IMR-90 (cell line): ENCODE results near the gene ZSCAN30. TPM values are rescaled to one million over a fixed set of nuclear protein-coding genes. Genes with fewer than 3 reads are reported as not detected.
A peak's percentile ranks its signal among the peaks of the same experiment; 100 is the strongest.

Experiments used
- ATAC-seq: fragments of 200-7000 bp; cut with Tn5 transposase; 2 replicates; pipeline ENCODE4 v1.9.1; 2020; ENCODE audit warnings: low read depth, mild to moderate bottlenecking, moderate library complexity
- BruUV-seq: library from RNA; stranded (reverse); fragments of 400-500 nt; replicated peaks from 2 replicates; lab custom pipeline; 2021; lab: Mats Ljungman, UMichigan
- CTCF ChIA-PET: fragments of 300-600 bp; formaldehyde crosslinking; extraction: SDS; loops from one replicate; lab custom pipeline; 2021; ENCODE audit warnings: antibody characterized with exemption; lab: Yijun Ruan, JAX
- POLR2A ChIA-PET: fragments of 300-600 bp; sonication (Branson Sonifier 250); formaldehyde crosslinking; loops from one replicate; lab custom pipeline; 2022; ENCODE audit warnings: antibody characterized with exemption; ENCODE audit not compliant: unreplicated experiment; lab: Charles Lee
- DNase-seq: peaks from one replicate; pipeline ENCODE4 v3.0.0; 2013
- H2AFZ ChIP-seq: replicated peaks from 2 replicates; pipeline ENCODE3; 2013; ENCODE audit warnings: low read length, mild to moderate bottlenecking; ENCODE audit not compliant: poor library complexity
- H2AK5ac ChIP-seq: 2 replicates; pipeline ENCODE4 v1.6.1; 2013; ENCODE audit warnings: low read depth, low read length, inconsistent platforms
- H2AK9ac ChIP-seq: replicated peaks from 2 replicates; pipeline ENCODE3; 2013; ENCODE audit warnings: mild to moderate bottlenecking, low read depth, low read length, moderate library complexity; ENCODE audit not compliant: poor library complexity
- H2BK120ac ChIP-seq: 2 replicates; pipeline ENCODE4 v1.6.1; 2013; ENCODE audit warnings: low read depth, low read length, inconsistent platforms
- H2BK15ac ChIP-seq: 3 replicates; pipeline ENCODE4 v1.6.1; 2013; ENCODE audit warnings: low read depth, low read length, inconsistent platforms
- H2BK20ac ChIP-seq: 2 replicates; pipeline ENCODE4 v1.6.1; 2013; ENCODE audit warnings: low read depth, mild to moderate bottlenecking, inconsistent platforms, low read length, moderate library complexity
- H2BK5ac ChIP-seq: 2 replicates; pipeline ENCODE4 v1.6.1; 2013; ENCODE audit warnings: mild to moderate bottlenecking, low read depth, low read length, inconsistent platforms; ENCODE audit not compliant: poor library complexity, severe bottlenecking
- H3K14ac ChIP-seq: replicated peaks from 2 replicates; pipeline ENCODE4 v1.6.1; 2013; ENCODE audit warnings: low read depth, low read length, inconsistent platforms
- H3K18ac ChIP-seq: 2 replicates; pipeline ENCODE4 v1.6.1; 2013; ENCODE audit warnings: low read depth, low read length, control low read depth
- H3K23ac ChIP-seq: 2 replicates; pipeline ENCODE4 v1.6.1; 2013; ENCODE audit warnings: low read depth, low read length, inconsistent platforms
- H3K27ac ChIP-seq: 2 replicates; pipeline ENCODE4 v1.5.1; 2013; ENCODE audit warnings: mild to moderate bottlenecking, control low read depth, low read length; ENCODE audit not compliant: insufficient read depth
- H3K27me3 ChIP-seq: 2 replicates; pipeline ENCODE4 v1.6.1; 2013; ENCODE audit warnings: low read length; ENCODE audit not compliant: control insufficient read depth, insufficient read depth
- H3K36me3 ChIP-seq: 2 replicates; pipeline ENCODE4 v1.6.1; 2013; ENCODE audit warnings: low read length, mixed read lengths; ENCODE audit not compliant: control insufficient read depth, insufficient read depth
- H3K4ac ChIP-seq: 2 replicates; pipeline ENCODE4 v1.6.1; 2013; ENCODE audit warnings: low read depth, low read length, inconsistent platforms
- H3K4me1 ChIP-seq: 2 replicates; pipeline ENCODE4 v1.6.1; 2013; ENCODE audit warnings: low read length, mixed read lengths; ENCODE audit not compliant: control insufficient read depth, insufficient read depth
- H3K4me2 ChIP-seq: 2 replicates; pipeline ENCODE4 v1.6.1; 2013; ENCODE audit warnings: low read depth, mild to moderate bottlenecking, control low read depth, low read length, moderate library complexity
- H3K4me3 ChIP-seq: 2 replicates; pipeline ENCODE4 v1.5.1; 2013; ENCODE audit warnings: low read depth, mild to moderate bottlenecking, control low read depth, low read length, moderate library complexity; ENCODE audit not compliant: insufficient read depth
- H3K56ac ChIP-seq: 2 replicates; pipeline ENCODE4 v1.6.1; 2013; ENCODE audit warnings: low read length, inconsistent platforms; ENCODE audit not compliant: insufficient read depth; ENCODE audit errors: extremely low read depth
- H3K79me1 ChIP-seq, 2 experiments: 2 replicates each; pipeline ENCODE4 v1.6.1; 2013; ENCODE audit warnings: low read length in 2 of 2, inconsistent platforms in 1 of 2, low read depth in 1 of 2
- H3K9ac ChIP-seq: 2 replicates; pipeline ENCODE4 v1.6.1; 2013; ENCODE audit warnings: low read depth, low read length, control low read depth
- H3K9me1 ChIP-seq: 2 replicates; pipeline ENCODE4 v1.6.1; 2013; ENCODE audit warnings: low read length, inconsistent platforms; ENCODE audit not compliant: insufficient read depth
- H3K9me3 ChIP-seq: 2 replicates; pipeline ENCODE4 v1.6.1; 2013; ENCODE audit warnings: low read length; ENCODE audit not compliant: control insufficient read depth, insufficient read depth
- H4K20me1 ChIP-seq: 2 replicates; pipeline ENCODE4 v1.6.1; 2013; ENCODE audit warnings: low read length, inconsistent platforms; ENCODE audit not compliant: insufficient read depth
- H4K5ac ChIP-seq: 2 replicates; pipeline ENCODE4 v1.6.1; 2013; ENCODE audit warnings: mild to moderate bottlenecking, low read depth, low read length, control low read depth
- H4K8ac ChIP-seq, 2 experiments: 2 replicates each; pipeline ENCODE4 v1.6.1; 2013; ENCODE audit warnings: low read depth in 2 of 2, low read length in 2 of 2, control low read depth in 1 of 2, inconsistent platforms in 1 of 2
- H4K91ac ChIP-seq: 2 replicates; pipeline ENCODE4 v1.6.1; 2013; ENCODE audit warnings: low read depth, low read length, inconsistent platforms; ENCODE audit not compliant: insufficient read depth
- CTCF ChIP-seq: conservative IDR thresholded peaks from 2 replicates; pipeline ENCODE4 v1.5.1; 2012; ENCODE audit warnings: mild to moderate bottlenecking, low read depth, low read length, improper control_type of control experiment
- MAFK ChIP-seq: IDR thresholded peaks from 2 replicates; pipeline ENCODE4 v1.6.1; 2012; ENCODE audit warnings: low read depth, low read length, improper control_type of control experiment
- WGBS, 2 experiments: methylation state at CpG; one replicate each; pipeline versions ENCODE4 v1.1.5 to v1.1.7; 2013; ENCODE audit warnings: missing lambda C conversion rate in 2 of 2; ENCODE audit not compliant: insufficient read length in 1 of 2; ENCODE audit errors: extremely low coverage in 2 of 2; 5-methylcytosine and 5-hydroxymethylcytosine counted together
- dilution Hi-C: fragments of 300-500 bp; cut with HindIII; formaldehyde crosslinking; loops from one replicate; pipeline ENCODE4 v1.14.3; 2018; ENCODE audit warnings: low sequenced_read_pairs; ENCODE audit not compliant: unreplicated experiment
- in situ Hi-C: fragments of 300-500 bp; cut with MboI; formaldehyde crosslinking; loops from 3 replicates; pipeline ENCODE4 v1.14.3; 2019; ENCODE audit warnings: low sequenced_read_pairs, inconsistent platforms, mixed read lengths
- intact Hi-C: fragments of 100-400 bp; cut with micrococcal nuclease; formaldehyde crosslinking; loops from 2 replicates; pipeline ENCODE4 v1.10.0; 2022
- polyA plus RNA-seq, 3 experiments: library from polyadenylated mRNA; depleted of rRNA; stranded (reverse); fragments of >200 nt; gene quantifications; 2 replicates each; pipeline ENCODE4 v1.2.3, GENCODE V29; 2012; ENCODE audit warnings: low replicate concordance in 1 of 3
- total RNA-seq: library from RNA; depleted of rRNA; stranded (reverse); fragments of >200 nt; gene quantifications from 2 replicates; pipeline ENCODE4 v1.2.3, GENCODE V29; 2012

The ZSCAN30 gene
- total and polyA plus RNA-seq, 2 of the 4 experiments (the other 2 are of a cell fraction), result 9.9 to 17.7 TPM

GRCh38 chr18:35264409-35264808, 25.6 kb downstream of the ZSCAN30 start:
- Histone ChIP-seq H2AK9ac (no peak overlapping the region), H3K9me1 (no peaks in the 10 kb centered on the region), H2BK15ac (no peak overlapping the region), H4K20me1 (no peaks in the 10 kb centered on the region), H3K18ac (no peak overlapping the region), H3K27ac (no peak overlapping the region), H3K9ac (no peak overlapping the region), H3K56ac (no peak overlapping the region), H3K14ac (no peak overlapping the region), H3K4me2 (no peak overlapping the region), H2AFZ (no peak overlapping the region), H3K23ac (no peak overlapping the region), H4K8ac (no peak overlapping the region), H2BK5ac (no peak overlapping the region), H4K91ac (no peak overlapping the region), H3K4me3 (no peak overlapping the region), H3K9me3 (peaks cover 13% of the 10 kb centered on the region), H3K36me3 (peaks cover 27% of the 10 kb centered on the region), H2BK120ac (no peak overlapping the region), H2BK20ac (no peak overlapping the region), H3K4ac (no peak overlapping the region), H3K4me1 (no peaks in the 10 kb centered on the region), H2AK5ac (no peak overlapping the region), H3K27me3 (no peaks in the 10 kb centered on the region), H4K5ac (no peak overlapping the region), H3K79me1 (0 out of 4 replicates have a peak, but pooled peaks cover 3 to 8% of the 10 kb centered on the region in 2 experiments)
- intact Hi-C loops, result no loop called here
- DNase-seq, result no peak
- TF ChIP-seq MAFK (peak; percentile 43; the same call in 1 of the 2 replicates), CTCF (no peak)
- no TSS peak for BruUV-seq
- dilution Hi-C loops, result no loop called here
- ChIA-PET POLR2A (no interaction called here), CTCF (interaction anchor here (0.6 kb wide), 1 partner anchor 74 kb away, joined by 3 read pairs; no protein-coding TSS in a partner anchor)
- in situ Hi-C loops, result no loop called here
- WGBS, 2 experiments, result no CpG with 5 or more reads among the region's 2 CpGs
- no peak for ATAC-seq
